Measurements from ENCODE around the gene SLC35E3. TPM values are rescaled to one million over a fixed set of nuclear protein-coding genes. Genes with fewer than 3 reads are reported as not detected.

The SLC35E3 gene
- polyA plus RNA-seq, 3 donors, result 16.7 to 23.2 (median 18.0) TPM

DNA sequence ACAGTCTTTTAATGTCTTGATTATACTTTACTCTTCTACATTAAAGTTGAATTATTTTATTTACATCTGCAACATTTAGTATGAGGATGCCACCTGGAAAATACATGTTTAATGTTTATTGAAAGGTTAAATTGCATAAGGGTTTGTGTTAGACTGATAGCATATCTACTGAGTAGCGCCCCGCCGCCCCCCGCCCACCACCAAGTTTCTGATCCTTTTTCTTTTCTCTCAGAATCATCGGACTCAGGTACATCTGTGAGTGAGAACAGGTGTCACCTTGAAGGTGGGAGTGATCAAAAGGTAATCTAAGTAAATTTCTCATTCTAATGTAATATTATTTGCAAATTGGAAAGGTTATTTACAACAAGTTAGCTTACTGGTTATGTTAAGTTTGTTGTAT, 78.2 kb downstream of the SLC35E3 start:
- DNase-seq (ENCODE audit: extremely low read depth in 1 of 11, low read depth in 9 of 11, low spot score in 4 of 11), result no peak

DNA sequence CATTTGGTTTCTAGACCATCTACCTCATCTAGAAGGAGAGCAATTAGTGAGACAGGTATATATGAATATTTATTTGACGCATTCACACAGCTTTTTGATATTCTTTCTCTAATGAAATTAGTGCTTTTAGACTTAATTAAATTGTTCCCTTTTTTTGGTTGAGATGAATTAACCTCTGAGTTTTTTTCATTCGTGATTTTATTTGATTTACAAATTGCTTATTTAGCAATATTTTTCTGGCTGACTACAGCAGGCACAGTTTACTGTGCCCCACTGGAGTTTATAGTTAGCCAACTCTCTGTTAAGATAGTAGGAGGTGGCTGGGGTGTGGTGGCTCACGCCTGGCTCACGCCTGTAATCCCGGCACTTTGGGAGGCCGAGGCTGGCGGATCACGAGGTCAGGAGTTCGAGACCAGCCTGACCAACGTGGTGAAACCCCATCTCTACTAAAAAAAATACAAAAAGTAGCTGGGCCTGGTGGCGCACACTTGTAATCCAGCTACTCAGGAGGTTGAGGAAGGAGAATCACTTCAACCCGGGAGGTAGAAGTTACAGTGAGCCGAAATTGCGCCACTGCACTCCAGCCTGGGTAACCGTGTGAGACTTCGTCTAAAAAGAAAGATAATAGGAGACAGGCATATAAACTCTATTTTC, 78.7 kb downstream of the SLC35E3 start:
- DNase-seq (ENCODE audit: extremely low read depth in 1 of 11, low read depth in 9 of 11, low spot score in 4 of 11), result no peak

DNA sequence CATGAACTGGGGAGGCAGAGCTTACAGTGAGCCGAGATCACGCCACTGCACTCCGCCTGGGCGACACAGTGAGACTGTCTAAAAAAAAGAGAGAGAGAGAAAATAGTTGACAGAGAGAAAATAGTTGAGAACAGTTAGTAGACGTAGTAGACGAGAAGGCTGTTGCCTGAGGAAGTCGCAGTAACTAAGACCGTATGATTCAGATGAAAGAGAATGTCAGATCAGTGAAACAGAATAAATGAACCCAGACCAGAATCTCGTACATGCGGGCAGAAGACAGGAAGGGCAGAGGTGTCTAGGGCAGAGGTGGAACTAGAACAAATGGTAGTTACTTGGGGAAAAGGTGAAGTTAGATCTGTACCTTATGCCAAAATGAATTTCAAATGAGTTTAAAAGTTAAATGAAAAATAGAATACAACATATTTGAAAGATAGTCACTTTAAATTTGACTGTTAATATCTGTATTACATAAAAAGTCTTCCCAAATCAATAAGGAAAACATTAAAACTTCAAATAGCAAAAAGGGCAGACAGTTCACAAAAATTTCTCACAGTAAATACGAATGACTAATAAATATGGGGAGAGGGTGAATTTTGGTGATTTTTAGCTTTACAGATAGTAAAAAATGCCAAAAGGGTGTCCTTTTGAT, 79.7 kb downstream of the SLC35E3 start:
- no peak for DNase-seq (ENCODE audit: extremely low read depth in 1 of 11, low read depth in 9 of 11, low spot score in 4 of 11)

DNA sequence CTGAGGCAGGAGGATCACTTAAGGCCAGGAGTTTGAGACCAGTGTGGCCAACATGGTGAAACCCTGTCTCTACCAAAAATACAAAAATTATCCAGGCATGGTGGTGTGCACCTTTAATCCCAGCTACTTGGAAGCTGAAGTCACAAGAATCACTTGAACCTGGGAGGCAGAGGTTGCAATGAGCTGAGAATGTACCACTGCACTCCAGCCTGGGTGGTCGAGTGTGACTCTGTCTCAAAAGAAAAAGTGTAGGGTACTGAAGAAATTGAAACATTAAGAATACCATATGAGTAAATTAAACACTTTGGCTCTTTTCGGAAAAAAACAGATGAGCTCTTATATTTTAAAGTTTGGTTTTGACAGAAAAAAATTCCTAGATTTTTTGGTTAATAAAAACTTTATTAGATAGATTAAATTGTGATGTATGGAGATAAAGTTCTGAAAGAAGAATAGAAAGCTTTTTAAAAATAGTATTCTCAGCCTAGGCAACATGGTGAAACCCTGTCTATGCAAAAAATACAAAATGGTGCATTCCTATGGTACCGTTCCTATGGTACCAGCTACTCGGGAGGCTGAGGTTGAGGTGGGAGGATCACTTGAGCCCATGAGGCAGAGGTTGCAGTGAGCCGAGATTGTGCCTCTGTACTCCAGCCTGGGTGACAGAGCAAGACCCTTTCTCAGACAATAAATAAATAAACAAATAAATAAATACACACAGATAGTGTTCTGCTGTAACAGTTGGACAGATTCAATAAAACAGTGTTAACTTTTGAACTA, 82.1 kb downstream of the SLC35E3 start:
- DNase-seq (ENCODE audit: extremely low read depth in 1 of 11, low read depth in 9 of 11, low spot score in 4 of 11), result no peak

DNA sequence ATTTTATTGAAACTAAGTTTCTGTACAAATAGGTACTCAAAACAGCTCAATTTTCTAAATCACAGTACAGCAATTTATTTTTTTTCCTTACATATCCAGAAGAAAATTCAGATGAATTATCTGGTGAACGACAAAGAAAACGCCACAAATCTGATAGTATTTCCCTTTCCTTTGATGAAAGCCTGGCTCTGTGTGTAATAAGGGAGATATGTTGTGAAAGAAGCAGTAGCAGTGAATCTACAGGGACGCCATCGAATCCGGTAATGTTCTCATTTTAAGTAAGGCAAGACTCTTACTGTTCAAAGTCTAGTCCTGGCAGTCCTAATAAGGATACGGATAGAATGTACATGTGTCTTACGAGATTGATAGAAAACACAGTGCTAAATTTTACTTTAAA, 82.7 kb downstream of the SLC35E3 start:
- no peak for DNase-seq (ENCODE audit: extremely low read depth in 1 of 11, low read depth in 9 of 11, low spot score in 4 of 11)

Other genes starting within 250 kb of the SLC35E3 start
- gene RAP1B, start 135.3 kb upstream of the SLC35E3 start, polyA plus RNA-seq (ENCODE audit: insufficient read length in 3 of 3), result 100 to 1,000 TPM; 176 to 189 (median 178) TPM
- 10 to 100 TPM; 71.0 to 88.5 (median 72.4) TPM for gene NUP107, start 59.2 kb upstream of the SLC35E3 start, polyA plus RNA-seq (ENCODE audit: insufficient read length in 3 of 3)
- gene MDM2, start 62.0 kb downstream of the SLC35E3 start, polyA plus RNA-seq (ENCODE audit: insufficient read length in 3 of 3), result 10 to 100 TPM; 55.1 to 77.1 (median 72.0) TPM
- gene CPM, start 187.0 kb downstream of the SLC35E3 start, polyA plus RNA-seq (ENCODE audit: insufficient read length in 3 of 3), result 10 to 100 TPM; 23.3 to 35.6 (median 30.9) TPM

Data from renal cortex interstitium (tissue), 11 donors.